Activated naive CD4-positive, alpha-beta T cell treated with anti-CD3 and anti-CD28 coated beads, Interleukin-2, amount 50 U/mL, for 24 hours (primary cell): Measurements from ENCODE around the gene NOL4L.

Experiments used
- H3K27ac Mint-ChIP-seq: one replicate; pipeline ENCODE4 v1.8.0; 2021; ENCODE audit warnings: mild to moderate bottlenecking, mixed read lengths
- H3K27me3 Mint-ChIP-seq: one replicate; pipeline ENCODE4 v1.8.0; 2021; ENCODE audit warnings: mixed read lengths
- H3K36me3 Mint-ChIP-seq: one replicate; pipeline ENCODE4 v1.8.0; 2021; ENCODE audit warnings: mixed read lengths
- H3K4me1 Mint-ChIP-seq: one replicate; pipeline ENCODE4 v1.8.0; 2021; ENCODE audit warnings: mixed read lengths
- H3K4me3 Mint-ChIP-seq: one replicate; pipeline ENCODE4 v1.8.0; 2021; ENCODE audit warnings: mild to moderate bottlenecking, mixed read lengths
- H3K9me3 Mint-ChIP-seq: one replicate; pipeline ENCODE4 v1.8.0; 2021; ENCODE audit warnings: mixed read lengths

Gene NOL4L

DNA sequence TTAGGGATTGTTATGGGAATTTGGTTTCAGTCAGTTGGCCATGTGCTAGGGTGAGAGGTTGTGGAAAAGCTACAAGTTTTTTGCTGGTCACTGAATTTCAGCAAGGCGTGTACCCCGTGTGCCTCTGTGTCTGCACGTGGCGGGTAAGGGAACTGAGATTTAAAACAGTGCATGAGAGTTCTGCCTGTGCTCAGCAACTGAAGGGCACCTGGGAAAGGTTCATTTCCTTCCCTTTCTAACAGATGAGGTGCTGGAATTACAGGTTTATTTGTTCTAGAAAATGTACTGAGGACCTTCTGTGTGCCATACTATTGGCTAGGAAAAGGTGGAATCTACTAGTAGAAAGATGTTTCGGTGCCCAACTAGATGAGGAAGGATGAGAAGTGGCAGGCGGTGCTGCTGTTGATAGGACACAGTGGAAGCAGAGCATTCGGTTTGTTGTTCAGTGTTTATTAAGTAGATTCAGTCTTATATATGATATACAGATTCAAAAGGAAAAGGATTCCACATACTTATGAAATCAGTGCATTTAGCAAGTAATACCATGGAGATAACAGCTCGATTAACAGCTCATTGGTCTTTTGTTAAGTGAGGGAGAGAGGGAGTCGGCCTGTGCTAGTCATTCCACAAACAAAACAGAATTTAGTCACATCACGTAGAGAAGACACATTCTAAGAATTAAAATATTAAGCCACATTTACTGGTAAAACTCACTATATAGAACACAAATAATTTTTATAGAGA is 142.3 kb downstream of the NOL4L start:
- Mint-ChIP-seq H3K4me3 (no peak overlapping the region), H3K4me1 (peaks cover 42% of the 10 kb centered on the region), H3K36me3 (peaks cover 3% of the 10 kb centered on the region), H3K9me3 (no peaks in the 10 kb centered on the region), H3K27ac (no peak overlapping the region), H3K27me3 (no peaks in the 10 kb centered on the region)

- Mint-ChIP-seq H3K4me1 (peaks cover 37% of the 10 kb centered on the region), H3K36me3 (peaks cover 2% of the 10 kb centered on the region), H3K27ac (no peak overlapping the region), H3K4me3 (no peak overlapping the region), H3K27me3 (no peaks in the 10 kb centered on the region), H3K9me3 (no peaks in the 10 kb centered on the region)
Measured at GRCh38 chr20:32441638-32442037, 143.5 kb downstream of the NOL4L start.

DNA sequence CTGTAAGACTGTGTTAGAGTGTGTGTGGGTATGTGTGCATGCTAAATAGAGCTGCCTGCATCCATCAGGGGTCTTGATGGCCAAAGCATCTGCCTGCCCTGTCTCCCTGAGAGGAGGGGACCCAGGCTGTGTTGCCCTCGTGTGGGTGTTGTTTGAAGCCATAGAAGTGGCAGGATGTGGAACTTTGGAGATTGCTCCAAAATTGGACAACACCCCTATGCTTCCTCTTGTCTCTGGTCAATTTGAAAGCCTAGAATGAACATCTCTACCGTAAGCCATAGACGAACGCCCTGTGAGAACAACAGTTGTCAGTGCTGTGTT is 144.4 kb downstream of the NOL4L start:
- Mint-ChIP-seq H3K36me3 (peaks cover 2% of the 10 kb centered on the region), H3K27ac (no peak overlapping the region), H3K27me3 (no peaks in the 10 kb centered on the region), H3K4me1 (peaks cover 36% of the 10 kb centered on the region), H3K4me3 (no peak overlapping the region), H3K9me3 (no peaks in the 10 kb centered on the region)

DNA sequence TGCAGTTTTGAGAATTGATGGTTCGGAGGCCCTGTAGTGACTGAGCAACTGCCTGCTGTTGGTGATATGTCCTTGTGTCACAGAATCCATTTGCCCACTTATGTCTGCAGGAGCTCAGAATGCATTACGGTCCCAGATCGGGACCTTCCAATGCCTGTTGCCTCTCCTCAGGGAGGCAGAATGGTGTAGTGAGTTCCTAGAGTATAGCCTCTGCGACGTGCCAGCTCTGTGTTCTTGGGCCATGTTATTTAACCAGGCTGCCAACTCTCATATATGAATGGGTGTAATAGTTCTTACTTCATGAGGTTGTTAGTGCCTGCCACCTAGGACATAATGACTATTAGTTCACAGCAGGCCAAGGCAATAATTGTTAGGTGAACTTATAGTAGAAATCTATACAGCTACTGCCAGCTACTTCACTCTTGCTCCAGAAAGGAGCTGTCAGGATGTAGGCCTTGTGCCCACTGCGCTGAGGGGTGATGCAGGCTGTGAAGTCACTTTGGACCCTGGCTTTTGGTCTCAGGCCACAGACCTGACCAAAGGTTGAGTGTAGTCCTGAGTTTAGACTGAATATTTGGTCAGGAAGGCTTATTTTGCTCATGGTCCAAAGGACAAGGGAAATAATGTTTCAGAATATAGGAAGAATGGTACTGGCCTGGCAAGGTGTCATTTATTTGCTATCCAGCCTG is 144.9 kb downstream of the NOL4L start:
- Mint-ChIP-seq H3K4me3 (no peak overlapping the region), H3K36me3 (peaks cover 2% of the 10 kb centered on the region), H3K9me3 (no peaks in the 10 kb centered on the region), H3K4me1 (peaks cover 32% of the 10 kb centered on the region), H3K27ac (peak overlapping the region; percentile 74), H3K27me3 (no peaks in the 10 kb centered on the region)

- Mint-ChIP-seq H3K9me3 (no peaks in the 10 kb centered on the region), H3K4me1 (peaks cover 28% of the 10 kb centered on the region), H3K36me3 (peaks cover 2% of the 10 kb centered on the region), H3K27me3 (no peaks in the 10 kb centered on the region), H3K4me3 (no peak overlapping the region), H3K27ac (peak overlapping the region; percentile 72)
Measured at GRCh38 chr20:32439132-32439829, 145.9 kb downstream of the NOL4L start.

- Mint-ChIP-seq H3K27me3 (no peaks in the 10 kb centered on the region), H3K4me1 (peaks cover 21% of the 10 kb centered on the region), H3K4me3 (no peak overlapping the region), H3K36me3 (peaks cover 6% of the 10 kb centered on the region), H3K9me3 (no peaks in the 10 kb centered on the region), H3K27ac (peak overlapping the region; percentile 76)
Measured at GRCh38 chr20:32438331-32438858, 146.7 kb downstream of the NOL4L start.

GRCh38 chr20:32437391-32438074 is 147.6 kb downstream of the NOL4L start:
- Mint-ChIP-seq H3K4me3 (no peak overlapping the region), H3K27me3 (no peaks in the 10 kb centered on the region), H3K9me3 (no peaks in the 10 kb centered on the region), H3K36me3 (peaks cover 10% of the 10 kb centered on the region), H3K27ac (no peak overlapping the region), H3K4me1 (peaks cover 15% of the 10 kb centered on the region)

DNA sequence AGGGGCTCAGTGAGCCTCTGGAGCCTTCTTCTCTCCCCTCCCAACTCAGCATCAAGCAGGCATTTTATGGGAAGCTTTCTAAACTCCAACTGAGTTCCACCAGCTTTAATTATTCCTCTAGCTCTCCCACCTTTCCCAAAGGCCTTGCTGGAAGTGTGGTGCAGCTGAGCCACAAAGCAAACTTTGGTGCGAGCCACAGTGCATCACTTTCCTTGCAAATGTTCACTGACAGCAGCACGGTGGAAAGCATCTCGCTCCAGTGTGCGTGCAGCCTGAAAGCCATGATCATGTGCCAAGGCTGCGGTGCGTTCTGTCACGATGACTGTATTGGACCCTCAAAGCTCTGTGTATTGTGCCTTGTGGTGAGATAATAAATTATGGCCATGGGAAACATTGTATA is 148.2 kb downstream of the NOL4L start:
- H3K27ac Mint-ChIP-seq = peak overlapping the region; percentile 2
- H3K4me3 Mint-ChIP-seq = no peak overlapping the region
- H3K9me3 Mint-ChIP-seq = no peaks in the 10 kb centered on the region
- no peaks in the 10 kb centered on the region for H3K27me3 Mint-ChIP-seq
- H3K4me1 Mint-ChIP-seq = peaks cover 12% of the 10 kb centered on the region
- peaks cover 10% of the 10 kb centered on the region for H3K36me3 Mint-ChIP-seq

- no peak overlapping the region for H3K4me3 Mint-ChIP-seq
- H3K9me3 Mint-ChIP-seq = no peaks in the 10 kb centered on the region
- H3K27ac Mint-ChIP-seq = peak overlapping the region; percentile 23
- no peaks in the 10 kb centered on the region for H3K27me3 Mint-ChIP-seq
- peaks cover 11% of the 10 kb centered on the region for H3K4me1 Mint-ChIP-seq
- H3K36me3 Mint-ChIP-seq = peaks cover 10% of the 10 kb centered on the region
Measured at GRCh38 chr20:32436142-32436861, 148.8 kb downstream of the NOL4L start.

GRCh38 chr20:32435449-32436107 is 149.6 kb downstream of the NOL4L start:
- H3K27ac Mint-ChIP-seq = no peak overlapping the region

GRCh38 chr20:32434434-32434833 is 150.7 kb downstream of the NOL4L start:
- no peaks in the 10 kb centered on the region for H3K9me3 Mint-ChIP-seq
- H3K27ac Mint-ChIP-seq = no peak overlapping the region
- H3K4me1 Mint-ChIP-seq = peaks cover 5% of the 10 kb centered on the region
- H3K4me3 Mint-ChIP-seq = no peak overlapping the region
- no peaks in the 10 kb centered on the region for H3K27me3 Mint-ChIP-seq
- H3K36me3 Mint-ChIP-seq = peaks cover 12% of the 10 kb centered on the region

More at GRCh38 chr20:32435449-32436107, 149.6 kb downstream of the NOL4L start:
- Mint-ChIP-seq H3K4me1 (peaks cover 5% of the 10 kb centered on the region), H3K4me3 (no peak overlapping the region), H3K36me3 (peaks cover 10% of the 10 kb centered on the region), H3K27me3 (no peaks in the 10 kb centered on the region), H3K9me3 (no peaks in the 10 kb centered on the region)

- Mint-ChIP-seq H3K27me3 (no peaks in the 10 kb centered on the region), H3K4me3 (no peak overlapping the region), H3K27ac (no peak overlapping the region), H3K36me3 (peaks cover 13% of the 10 kb centered on the region), H3K4me1 (peaks cover 3% of the 10 kb centered on the region), H3K9me3 (no peaks in the 10 kb centered on the region)
Measured at GRCh38 chr20:32433311-32434021, 151.7 kb downstream of the NOL4L start.

DNA sequence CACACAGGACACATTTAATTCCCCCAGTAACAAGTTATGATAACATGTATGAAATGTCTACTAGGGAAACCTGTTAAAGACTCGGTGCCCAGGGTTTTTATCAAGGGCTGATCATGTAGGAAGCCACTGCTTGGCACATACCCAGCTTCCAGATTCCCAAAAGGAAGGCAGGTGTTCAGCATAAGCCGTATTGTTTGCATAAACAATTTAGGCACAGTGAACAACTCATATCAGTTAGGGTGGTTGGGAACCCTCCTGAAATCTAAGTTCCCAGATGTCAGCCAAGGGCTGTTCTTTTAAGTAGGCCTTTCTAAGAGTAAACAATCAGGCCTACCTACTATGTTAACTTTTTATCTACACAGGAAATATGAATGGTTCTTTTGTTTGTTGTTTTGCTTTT is 152.9 kb downstream of the NOL4L start:
- peaks cover 20% of the 10 kb centered on the region for H3K36me3 Mint-ChIP-seq
- no peaks in the 10 kb centered on the region for H3K27me3 Mint-ChIP-seq
- H3K4me3 Mint-ChIP-seq = no peak overlapping the region
- no peaks in the 10 kb centered on the region for H3K9me3 Mint-ChIP-seq
- peaks cover 6% of the 10 kb centered on the region for H3K4me1 Mint-ChIP-seq
- H3K27ac Mint-ChIP-seq = peak overlapping the region; percentile 2

GRCh38 chr20:32431457-32431856 is 153.7 kb downstream of the NOL4L start:
- Mint-ChIP-seq H3K27ac (peak overlapping the region; percentile 46), H3K36me3 (peaks cover 24% of the 10 kb centered on the region), H3K4me1 (peaks cover 11% of the 10 kb centered on the region), H3K4me3 (no peak overlapping the region), H3K27me3 (no peaks in the 10 kb centered on the region), H3K9me3 (no peaks in the 10 kb centered on the region)
